ENCODE data around the gene PMPCA. TPM values are rescaled to one million over a fixed set of nuclear protein-coding genes. Genes with fewer than 3 reads are reported as not detected.
A peak's percentile ranks its signal among the peaks of the same experiment; 100 is the strongest.

PMPCA gene
- total RNA-seq, 1 experiment from 2014 or later: 87.1 TPM

DNA sequence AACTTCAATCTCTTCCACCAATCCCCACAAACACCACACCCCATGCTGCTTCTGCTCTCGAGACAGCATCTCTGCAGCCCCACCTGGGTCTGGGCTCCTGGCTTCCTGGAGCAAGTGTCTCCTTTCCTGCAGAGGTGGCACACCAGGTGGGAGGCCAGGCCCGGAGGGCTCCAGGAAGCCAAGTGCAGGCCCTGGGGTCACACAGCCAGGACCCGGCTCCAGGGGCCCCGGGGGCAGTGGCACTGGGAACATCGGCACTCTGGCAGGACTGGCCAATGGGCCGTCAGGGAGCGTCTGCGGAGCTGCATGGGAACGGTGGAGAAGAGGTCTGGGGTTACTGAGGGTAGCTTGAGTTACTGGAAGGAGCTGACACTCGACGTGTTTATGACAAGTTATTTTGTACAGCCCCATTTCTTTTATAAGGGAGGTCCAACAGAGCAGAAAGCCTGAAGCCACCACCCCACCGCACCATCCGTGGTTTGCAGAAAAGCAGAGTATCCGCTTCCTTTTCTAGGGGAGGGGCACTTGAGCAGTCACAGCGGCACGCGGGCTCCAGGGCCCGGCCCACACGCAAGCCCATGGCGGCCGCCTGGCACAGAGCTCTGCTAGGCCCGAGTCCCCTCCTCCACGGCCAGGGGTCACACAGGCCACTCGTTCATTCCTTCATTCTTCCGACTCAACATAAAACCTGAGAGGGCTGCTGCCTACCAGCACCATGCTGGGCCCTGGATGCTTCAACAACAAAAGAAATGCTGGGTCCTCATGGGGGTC is 43.8 kb downstream of the PMPCA start:
- no peak for DNase-seq
- H3K27ac ChIP-seq: no peak overlapping the region
- H3K36me3 ChIP-seq: peaks cover 86% of the 10 kb centered on the region
- no peaks in the 10 kb centered on the region for H3K27me3 ChIP-seq
- H3K4me1 ChIP-seq: peaks cover 18% of the 10 kb centered on the region
- no peaks in the 10 kb centered on the region for H3K9me3 ChIP-seq (replicated peaks)
- no peak overlapping the region for H3K4me3 ChIP-seq

GRCh38 chr9:136455043-136456002 is 44.9 kb downstream of the PMPCA start:
- Histone ChIP-seq H3K27ac (no peak overlapping the region), H3K27me3 (no peaks in the 10 kb centered on the region), H3K4me1 (peaks cover 9% of the 10 kb centered on the region), H3K9me3 (replicated peaks) (no peaks in the 10 kb centered on the region), H3K4me3 (no peak overlapping the region), H3K36me3 (peaks cover 91% of the 10 kb centered on the region)
- DNase-seq: no peak

DNA sequence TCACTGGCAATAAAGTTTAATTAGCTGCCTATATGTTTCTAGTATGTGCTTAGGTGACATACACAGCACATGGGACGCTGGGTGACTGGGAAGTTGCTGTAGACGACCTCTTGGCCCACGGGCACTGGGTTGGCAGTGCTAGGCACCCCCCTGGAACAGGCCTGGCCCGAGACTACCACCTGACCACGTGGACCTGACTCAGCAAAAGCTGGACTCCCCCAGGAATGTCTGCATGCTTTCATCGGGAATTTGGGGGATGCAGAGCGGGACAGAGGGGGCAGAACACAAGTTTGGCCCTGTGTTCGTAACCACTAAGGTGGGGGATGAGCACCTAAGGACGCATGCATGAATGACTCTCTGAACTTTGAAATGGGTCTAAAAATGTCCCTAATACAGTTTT is 45.8 kb downstream of the PMPCA start:
- Histone ChIP-seq H3K27ac (no peak overlapping the region), H3K36me3 (peaks cover 90% of the 10 kb centered on the region), H3K4me1 (no peaks in the 10 kb centered on the region; the same call in 1 of the 2 replicates), H3K9me3 (replicated peaks) (no peaks in the 10 kb centered on the region), H3K27me3 (no peaks in the 10 kb centered on the region), H3K4me3 (no peak overlapping the region)
- no peak for DNase-seq

DNA sequence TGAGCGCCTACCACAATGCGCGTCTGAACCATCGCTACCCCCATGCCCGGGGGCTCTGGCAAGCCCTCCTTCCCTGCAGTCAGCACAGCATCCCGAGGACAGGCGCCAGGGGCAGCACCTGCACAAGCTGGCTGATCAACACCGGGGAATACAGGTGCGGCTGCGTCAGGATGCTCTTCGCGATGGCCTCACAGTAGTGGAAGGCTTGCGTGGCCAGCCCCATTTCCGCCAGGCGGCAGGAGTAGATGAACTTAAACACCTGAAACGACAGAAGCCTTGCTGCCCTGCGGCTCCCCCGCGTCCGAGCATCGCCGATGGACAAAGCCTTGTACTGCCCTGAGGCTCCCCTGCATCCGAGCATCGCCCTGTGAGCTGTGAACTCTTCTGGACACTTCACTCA is 46.9 kb downstream of the PMPCA start:
- no peak overlapping the region for H3K27ac ChIP-seq
- no peak overlapping the region for H3K4me3 ChIP-seq
- peaks cover 90% of the 10 kb centered on the region for H3K36me3 ChIP-seq
- no peak for DNase-seq
- no peaks in the 10 kb centered on the region for H3K27me3 ChIP-seq
- H3K9me3 ChIP-seq (replicated peaks): no peaks in the 10 kb centered on the region
- no peaks in the 10 kb centered on the region for H3K4me1 ChIP-seq

- Histone ChIP-seq H3K4me3 (no peak overlapping the region), H3K9me3 (replicated peaks) (no peaks in the 10 kb centered on the region), H3K27ac (no peak overlapping the region), H3K36me3 (peaks cover 95% of the 10 kb centered on the region), H3K27me3 (no peaks in the 10 kb centered on the region), H3K4me1 (no peaks in the 10 kb centered on the region)
- no peak for DNase-seq
Observed at GRCh38 chr9:136459425-136459824, 49.0 kb downstream of the PMPCA start.

DNA sequence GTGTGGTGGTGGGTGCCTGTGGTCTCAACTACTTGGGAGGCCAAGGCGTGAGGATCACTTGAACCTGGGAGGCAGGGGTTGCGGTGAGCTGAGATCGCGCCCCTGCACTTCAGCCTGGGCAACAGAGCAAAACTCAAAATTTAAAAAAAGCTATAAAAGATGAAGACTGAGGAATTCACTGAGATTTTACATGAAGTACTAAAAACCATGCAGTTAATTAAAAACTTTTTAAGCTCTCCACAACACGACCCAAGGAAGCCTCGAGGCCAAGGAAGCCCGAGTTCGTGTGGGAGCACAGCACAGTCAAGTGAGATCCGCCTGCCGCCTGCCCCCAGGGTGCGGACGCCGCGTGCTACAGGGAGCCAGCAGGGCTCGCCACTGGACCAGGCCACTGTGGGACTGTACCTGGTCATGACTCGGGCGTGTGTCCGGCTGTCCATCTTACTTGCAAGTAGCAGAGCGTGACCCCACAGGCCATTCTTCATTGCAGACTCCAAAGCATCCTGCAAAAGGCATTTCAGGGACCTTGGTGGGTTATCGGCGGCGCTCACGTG is 50.4 kb downstream of the PMPCA start:
- Histone ChIP-seq H3K27ac (no peak overlapping the region), H3K4me3 (no peak overlapping the region), H3K36me3 (peaks cover 95% of the 10 kb centered on the region), H3K9me3 (replicated peaks) (no peaks in the 10 kb centered on the region), H3K4me1 (no peaks in the 10 kb centered on the region), H3K27me3 (no peaks in the 10 kb centered on the region)
- no peak for DNase-seq

DNA sequence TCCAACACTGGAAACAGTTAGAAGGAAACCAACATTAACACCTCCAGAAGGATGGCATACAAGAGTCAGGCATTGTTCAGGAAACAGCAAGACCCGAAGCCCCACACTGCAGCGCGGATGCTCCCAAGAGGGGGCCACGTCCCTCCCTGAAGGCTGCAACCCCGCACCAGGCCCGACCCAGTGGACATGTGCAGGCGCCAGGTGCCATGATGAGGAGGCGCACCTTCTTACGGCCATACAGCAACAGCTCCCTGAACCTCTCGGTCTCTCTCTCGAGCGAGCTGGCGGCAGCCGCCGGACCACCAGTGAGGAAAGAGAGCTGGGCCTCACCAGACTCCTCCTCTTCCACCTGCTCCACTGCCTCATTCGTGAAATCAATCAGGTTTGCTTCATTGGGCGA is 52.2 kb downstream of the PMPCA start:
- H3K4me3 ChIP-seq: no peak overlapping the region
- no peak for DNase-seq
- peaks cover 91% of the 10 kb centered on the region for H3K36me3 ChIP-seq
- H3K27ac ChIP-seq: no peak overlapping the region
- peaks cover under 1% of the 10 kb centered on the region; the same call in 1 of the 2 replicates for H3K4me1 ChIP-seq
- H3K27me3 ChIP-seq: no peaks in the 10 kb centered on the region
- no peaks in the 10 kb centered on the region for H3K9me3 ChIP-seq (replicated peaks)

GRCh38 chr9:136463578-136463977 is 53.1 kb downstream of the PMPCA start:
- Histone ChIP-seq H3K4me1 (peaks cover 8% of the 10 kb centered on the region), H3K27me3 (no peaks in the 10 kb centered on the region), H3K36me3 (peaks cover 91% of the 10 kb centered on the region)

GRCh38 chr9:136464241-136464640 is 53.8 kb downstream of the PMPCA start:
- no peak for DNase-seq
- Histone ChIP-seq H3K4me1 (peaks cover 15% of the 10 kb centered on the region), H3K4me3 (no peak overlapping the region), H3K27me3 (no peaks in the 10 kb centered on the region), H3K27ac (no peak overlapping the region), H3K9me3 (replicated peaks) (no peaks in the 10 kb centered on the region), H3K36me3 (peaks cover 86% of the 10 kb centered on the region)

More at GRCh38 chr9:136463578-136463977, 53.1 kb downstream of the PMPCA start:
- Histone ChIP-seq H3K4me3 (no peak overlapping the region), H3K27ac (no peak overlapping the region), H3K9me3 (replicated peaks) (no peaks in the 10 kb centered on the region)
- DNase-seq: no peak

DNA sequence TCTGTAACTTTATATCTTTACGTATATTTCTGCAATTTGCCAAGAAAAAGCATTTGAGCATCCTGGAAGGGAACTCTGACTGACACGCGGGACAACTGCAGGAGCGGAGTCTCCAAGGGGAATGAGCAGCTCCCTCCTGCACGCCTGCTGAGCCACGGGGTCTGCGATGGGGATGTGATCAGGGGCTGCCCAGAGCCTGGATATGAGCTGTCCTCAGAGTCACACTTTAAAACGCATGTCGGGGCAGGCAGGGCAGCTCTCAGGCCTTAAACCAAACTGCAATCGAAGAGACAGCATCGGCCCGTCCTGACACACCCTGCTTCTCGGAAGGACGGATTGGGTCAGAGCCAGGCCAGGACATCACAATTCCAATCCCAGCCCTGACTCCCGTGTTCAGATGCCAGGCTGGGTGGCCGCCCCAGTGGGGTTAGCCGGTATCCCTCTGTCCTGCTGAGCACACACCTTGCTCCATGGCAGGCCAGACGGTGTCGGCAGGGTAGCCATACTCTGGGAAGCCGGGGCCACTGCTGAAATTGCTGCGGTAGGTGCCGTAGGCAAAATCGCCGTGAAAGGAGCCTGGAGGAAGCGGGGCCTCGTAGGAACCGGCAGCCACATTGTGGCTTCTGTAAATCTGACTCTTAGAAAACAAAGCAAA is 55.2 kb downstream of the PMPCA start:
- H3K36me3 ChIP-seq: peaks cover 86% of the 10 kb centered on the region
- H3K4me3 ChIP-seq: no peak overlapping the region
- no peaks in the 10 kb centered on the region for H3K27me3 ChIP-seq
- no peaks in the 10 kb centered on the region for H3K9me3 ChIP-seq (replicated peaks)
- H3K4me1 ChIP-seq: peaks cover 17% of the 10 kb centered on the region
- no peak for DNase-seq
- no peak overlapping the region for H3K27ac ChIP-seq

DNA sequence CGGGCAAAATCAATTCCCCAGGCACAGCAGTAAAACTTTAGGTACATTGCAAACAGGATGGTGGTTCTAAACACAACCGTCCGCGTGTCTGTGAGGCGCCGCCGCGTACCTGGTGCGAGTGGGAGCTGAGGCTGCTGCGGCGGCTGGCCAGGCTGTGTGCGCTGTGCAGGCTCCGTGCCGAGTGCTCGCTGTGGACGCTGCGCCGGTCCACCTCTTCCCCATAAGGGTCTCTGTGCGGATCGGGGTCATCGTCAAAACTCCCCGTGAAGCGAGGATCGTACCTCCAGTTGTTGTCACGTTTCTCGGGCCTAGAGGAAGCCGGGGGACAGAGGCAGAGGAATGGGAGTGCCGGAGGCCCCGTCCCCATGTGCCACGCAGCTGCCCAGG is 55.7 kb downstream of the PMPCA start:
- H3K9me3 ChIP-seq (replicated peaks): no peaks in the 10 kb centered on the region
- H3K27ac ChIP-seq: no peak overlapping the region
- peaks cover 86% of the 10 kb centered on the region for H3K36me3 ChIP-seq
- H3K4me1 ChIP-seq: peaks cover 17% of the 10 kb centered on the region
- DNase-seq: no peak
- no peaks in the 10 kb centered on the region for H3K27me3 ChIP-seq
- no peak overlapping the region for H3K4me3 ChIP-seq

DNA sequence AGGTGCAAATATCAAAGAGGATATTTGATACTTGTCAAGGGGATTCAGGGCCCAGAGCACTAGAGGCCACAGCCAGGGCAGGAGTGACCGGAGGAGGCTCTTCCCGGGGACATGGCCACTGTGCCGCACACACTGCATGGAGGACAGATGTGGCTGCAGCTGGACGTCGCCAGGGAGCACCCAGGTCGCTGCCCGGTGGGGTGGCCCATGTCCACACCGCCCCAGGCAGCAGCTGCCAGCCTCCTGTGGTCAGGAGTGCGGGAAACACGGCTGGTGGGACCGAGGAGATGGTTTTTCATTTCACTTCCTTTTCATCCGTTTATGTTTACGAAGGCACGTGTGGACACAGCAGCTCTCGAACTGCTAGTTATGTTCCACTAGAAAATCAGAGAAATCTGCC is 57.3 kb downstream of the PMPCA start:
- Histone ChIP-seq H3K4me3 (no peak overlapping the region), H3K27ac (no peak overlapping the region), H3K4me1 (peaks cover 17% of the 10 kb centered on the region), H3K36me3 (peaks cover 88% of the 10 kb centered on the region), H3K27me3 (no peaks in the 10 kb centered on the region), H3K9me3 (replicated peaks) (no peaks in the 10 kb centered on the region)
- peak in 1 of 2 experiments; percentile 50 for DNase-seq

DNA sequence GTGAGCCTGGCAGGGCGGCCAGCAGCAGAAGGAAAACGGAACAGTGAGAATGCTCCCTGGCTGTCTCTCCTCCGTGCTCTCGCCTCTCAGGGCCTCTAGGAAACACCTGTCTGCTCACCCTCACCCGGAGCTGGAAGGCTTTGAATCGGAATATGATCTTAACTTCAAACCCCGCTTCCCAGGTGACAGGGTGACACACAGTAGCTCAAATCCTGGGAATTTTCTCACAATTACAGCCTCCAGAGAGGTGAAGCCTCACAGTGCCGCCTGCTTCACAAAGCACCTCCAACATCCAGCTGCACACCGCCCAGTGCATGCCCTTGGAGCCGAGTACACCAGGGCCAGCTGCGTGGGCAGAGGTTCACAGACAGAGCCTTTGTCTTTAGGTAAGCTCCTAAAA is 59.9 kb downstream of the PMPCA start:
- H3K4me3 ChIP-seq: no peak overlapping the region
- H3K36me3 ChIP-seq: peaks cover 90% of the 10 kb centered on the region
- DNase-seq: no peak
- no peaks in the 10 kb centered on the region for H3K9me3 ChIP-seq (replicated peaks)
- H3K27ac ChIP-seq: no peak overlapping the region
- no peaks in the 10 kb centered on the region for H3K27me3 ChIP-seq
- H3K4me1 ChIP-seq: peaks cover 17% of the 10 kb centered on the region

- no peak overlapping the region for H3K4me3 ChIP-seq
- H3K27ac ChIP-seq: no peak overlapping the region
- no peaks in the 10 kb centered on the region for H3K27me3 ChIP-seq
- peaks cover 17% of the 10 kb centered on the region for H3K4me1 ChIP-seq
- H3K36me3 ChIP-seq: peaks cover 90% of the 10 kb centered on the region
- no peak for DNase-seq
- no peaks in the 10 kb centered on the region for H3K9me3 ChIP-seq (replicated peaks)
Observed at GRCh38 chr9:136470792-136471469, 60.5 kb downstream of the PMPCA start.
